GM18861 (cell line): ENCODE data around the gene RASA4.
"Not testable (repeated sequence)": the region's sequence is repeated elsewhere in the genome, so short reads cannot be mapped to it uniquely, and the experiment has no call there.

Experiments used
- ATAC-seq: cut with Tn5 transposase; IDR thresholded peaks from one replicate; pipeline ENCODE4 v1.9.1; 2021; ENCODE audit not compliant: unreplicated experiment

The RASA4 gene

DNA sequence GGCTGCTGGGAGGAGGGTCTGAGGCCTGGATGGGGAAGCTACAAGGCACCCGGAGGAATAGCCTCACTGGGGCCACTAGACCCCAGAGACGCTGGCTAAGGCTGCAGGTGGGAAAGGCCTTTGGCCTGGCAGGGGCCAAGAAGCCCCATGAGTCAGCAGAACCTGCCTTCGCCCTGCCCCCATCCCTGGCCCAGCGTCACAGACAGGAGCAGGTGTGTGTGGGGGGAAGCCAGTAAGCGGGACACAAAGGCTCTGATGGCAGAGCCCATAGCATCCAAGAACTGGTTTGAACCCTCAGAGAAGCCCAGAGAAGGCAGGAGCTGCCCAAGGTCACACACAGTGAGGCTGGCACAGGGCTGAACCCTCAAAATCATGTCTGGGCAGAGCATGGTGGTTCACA, 9.7 kb downstream of the RASA4 start:
- ATAC-seq = not testable (repeated sequence)

DNA sequence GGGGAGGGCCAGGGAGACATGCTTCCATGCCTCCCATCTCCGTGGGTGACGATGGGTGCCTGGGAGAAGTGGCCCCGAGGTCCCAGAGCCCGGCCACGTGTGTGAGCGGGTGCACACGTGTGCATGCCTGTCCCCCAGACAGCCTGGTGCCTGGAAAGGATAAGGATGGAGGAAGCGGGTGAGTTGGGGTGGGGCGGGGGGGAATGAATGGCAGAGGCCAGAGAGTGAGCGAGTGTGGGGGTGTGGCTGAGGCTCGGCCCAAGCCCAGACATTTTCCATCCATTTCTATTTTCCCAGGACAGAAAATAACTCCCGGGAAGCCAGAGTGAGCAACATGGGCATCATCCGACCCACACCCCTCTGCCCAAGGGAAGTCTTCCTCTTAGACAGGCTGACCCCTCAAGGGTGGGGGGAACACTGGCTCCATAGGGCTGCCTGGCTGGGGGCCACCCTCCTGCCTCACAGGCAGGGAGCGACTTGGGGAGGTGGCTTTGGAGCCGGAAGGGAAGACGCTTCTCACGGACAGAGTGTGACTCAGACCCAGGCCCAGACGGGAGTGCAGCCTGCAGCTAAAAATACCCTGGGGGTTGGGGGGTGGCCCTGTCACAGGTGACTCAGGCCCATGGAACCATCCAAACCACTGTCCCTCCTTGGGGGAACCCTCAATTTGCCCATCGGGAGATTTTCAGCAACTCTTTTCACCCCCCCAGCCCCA, 12.0 kb downstream of the RASA4 start:
- not testable (repeated sequence) for ATAC-seq

DNA sequence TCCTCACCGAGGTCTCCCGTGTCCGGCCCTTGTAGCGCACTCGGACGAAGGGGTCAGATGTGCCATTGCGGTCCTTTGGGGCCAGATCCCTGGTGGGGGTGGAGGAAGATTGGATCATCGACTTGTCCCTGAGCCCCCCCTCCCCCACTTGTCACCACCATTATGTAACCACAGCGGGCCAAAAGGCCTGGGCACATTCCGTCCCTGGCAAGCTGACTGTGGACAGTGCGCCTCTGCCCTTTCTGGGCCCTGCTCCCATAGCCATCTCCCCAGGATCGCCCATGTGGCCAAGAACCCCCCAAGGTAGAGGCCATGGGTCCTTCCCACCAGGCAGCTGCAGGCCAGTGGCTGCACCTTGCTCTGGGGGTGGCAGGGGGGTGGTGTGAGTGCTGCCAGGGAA, 14.2 kb downstream of the RASA4 start:
- ATAC-seq = not testable (repeated sequence)

DNA sequence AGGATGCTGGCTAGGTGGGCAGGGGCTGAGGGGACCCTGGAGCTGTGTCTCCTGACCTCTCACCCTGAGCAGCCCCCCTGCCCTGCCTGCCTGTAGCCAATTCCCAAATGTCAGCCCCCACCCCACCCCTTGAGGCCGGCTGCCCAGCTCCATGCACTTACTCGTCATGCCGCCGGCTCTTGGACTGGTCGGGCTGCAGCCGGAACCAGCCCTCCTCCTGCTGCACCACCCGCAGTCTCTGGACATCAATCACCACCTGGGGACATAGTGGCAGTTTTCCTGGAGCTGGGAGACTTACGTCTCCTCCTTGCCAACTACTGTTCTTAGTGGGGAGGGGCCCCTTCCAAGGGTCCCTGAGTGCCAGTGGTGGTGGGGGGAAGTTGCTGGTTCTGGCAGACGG, 16.9 kb downstream of the RASA4 start:
- ATAC-seq = not testable (repeated sequence)

DNA sequence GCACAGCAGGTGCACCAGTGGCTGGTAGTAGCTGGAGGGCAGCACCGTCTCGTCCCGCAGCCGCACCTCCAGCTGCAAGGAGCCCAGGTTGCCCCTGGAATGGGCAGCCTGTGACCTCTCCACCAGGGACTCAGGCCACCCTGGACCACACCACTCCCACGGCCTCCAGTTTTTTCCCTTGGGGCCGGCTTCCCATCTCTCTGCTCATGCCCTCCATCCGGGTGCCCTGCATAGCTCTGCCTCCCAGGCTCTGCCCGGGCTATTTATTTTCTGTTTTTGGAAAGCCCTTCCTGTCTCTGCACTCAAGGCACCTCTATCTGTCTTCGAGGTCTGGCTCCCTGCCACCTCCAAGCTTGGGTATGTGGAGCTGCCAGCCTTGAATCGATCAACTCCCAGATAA, 20.5 kb downstream of the RASA4 start:
- not testable (repeated sequence) for ATAC-seq

DNA sequence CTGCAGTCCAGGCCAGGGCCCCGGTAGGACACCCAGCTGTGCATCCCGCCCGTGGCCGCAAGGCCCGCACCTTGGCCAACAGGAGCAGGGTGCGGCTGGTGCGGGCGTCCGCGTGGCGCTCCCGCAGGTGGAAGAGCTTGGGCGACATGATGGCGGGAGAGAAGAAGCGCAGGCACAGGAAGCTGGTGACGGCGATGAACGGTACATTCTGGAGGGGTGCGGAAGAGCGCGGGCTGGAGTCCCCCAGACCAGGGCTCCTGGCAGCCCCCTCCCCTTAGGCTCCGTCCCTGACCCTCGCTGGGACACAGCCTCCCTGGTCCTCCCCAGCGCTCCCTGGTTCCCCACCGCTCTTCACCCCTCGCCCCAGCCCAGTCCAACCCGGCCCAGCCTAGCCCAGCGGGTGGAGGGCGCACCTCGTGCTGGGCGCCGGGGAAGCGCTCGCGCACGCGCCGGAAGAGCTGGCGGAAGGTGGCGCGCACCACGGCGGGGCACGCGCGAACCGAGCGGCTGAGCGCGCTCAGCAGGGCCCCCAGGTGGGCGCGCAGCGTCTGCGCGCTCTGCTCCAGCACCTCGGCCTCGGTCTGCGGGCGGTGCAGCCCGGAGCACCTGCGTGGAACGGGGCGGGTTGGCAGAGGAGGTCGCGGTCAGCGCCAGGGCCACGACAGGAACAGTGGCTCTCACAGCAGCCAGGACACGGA, 22.8 kb downstream of the RASA4 start:
- peak; percentile 75 for ATAC-seq

DNA sequence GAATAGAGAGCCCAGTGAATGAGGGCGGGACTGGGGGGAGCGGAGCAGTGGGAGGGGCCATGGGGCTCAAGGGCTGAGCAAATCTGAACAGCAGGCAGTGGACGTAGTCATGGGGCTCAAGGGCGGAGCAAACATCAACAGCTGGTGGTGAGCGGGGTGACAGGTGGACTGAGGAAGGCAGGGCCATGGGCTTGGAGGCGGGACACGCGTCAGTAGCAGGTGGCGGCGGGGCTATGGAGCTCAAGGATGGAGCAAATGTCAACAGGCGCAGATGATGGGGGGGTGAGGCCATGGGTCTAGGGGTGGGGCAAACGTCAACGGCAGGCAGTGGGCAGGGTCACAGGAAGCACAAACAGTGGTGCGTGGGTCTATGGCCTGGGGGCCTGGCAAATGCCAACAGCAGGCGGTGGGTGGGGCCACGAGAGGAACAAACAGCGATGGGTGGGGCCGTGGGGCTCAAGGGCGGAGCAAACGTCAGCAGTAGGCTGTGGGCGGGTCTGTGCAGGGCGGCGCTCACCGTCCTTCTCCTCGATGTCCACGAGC, 24.0 kb downstream of the RASA4 start:
- peak; percentile 26 for ATAC-seq

DNA sequence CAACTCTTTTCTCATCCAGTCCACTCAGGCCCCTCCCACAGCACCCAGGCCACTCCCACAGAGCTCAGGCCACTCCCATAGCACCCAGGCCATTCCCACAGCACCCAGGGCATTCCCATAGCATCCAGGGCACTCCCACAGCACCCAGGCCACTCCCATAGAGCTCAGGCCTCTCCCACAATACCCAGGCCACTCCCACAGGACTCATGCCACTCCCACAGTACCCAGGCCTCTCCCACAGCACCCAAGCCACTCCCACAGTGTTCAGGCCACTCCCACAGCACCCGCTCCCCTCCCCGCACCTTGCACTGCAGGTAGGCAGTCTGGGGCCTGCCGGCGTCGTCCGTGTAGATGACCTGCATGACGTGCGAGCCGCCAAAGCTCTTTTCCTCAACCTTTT, 26.7 kb downstream of the RASA4 start:
- peak; percentile 37 for ATAC-seq

DNA sequence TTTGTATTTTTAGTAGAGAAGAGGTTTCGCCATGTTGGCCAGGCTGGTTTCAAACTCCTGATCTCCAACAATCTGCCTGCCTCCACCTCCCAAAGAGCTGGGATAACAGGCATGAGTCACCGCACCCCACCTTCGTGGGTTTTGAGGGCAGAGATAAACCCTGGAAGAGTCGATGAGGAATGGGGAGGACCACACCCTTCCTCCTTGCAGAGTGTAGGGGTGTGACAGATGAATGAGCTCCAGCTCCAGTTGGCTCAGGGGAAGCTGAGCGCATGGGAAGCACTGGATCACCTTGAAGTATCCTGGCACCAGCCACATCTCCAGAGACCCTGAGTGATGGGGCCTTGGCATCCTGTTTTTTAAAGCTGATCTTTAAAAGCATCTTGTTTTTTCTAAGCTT, 33.1 kb downstream of the RASA4 start:
- not testable (repeated sequence) for ATAC-seq

DNA sequence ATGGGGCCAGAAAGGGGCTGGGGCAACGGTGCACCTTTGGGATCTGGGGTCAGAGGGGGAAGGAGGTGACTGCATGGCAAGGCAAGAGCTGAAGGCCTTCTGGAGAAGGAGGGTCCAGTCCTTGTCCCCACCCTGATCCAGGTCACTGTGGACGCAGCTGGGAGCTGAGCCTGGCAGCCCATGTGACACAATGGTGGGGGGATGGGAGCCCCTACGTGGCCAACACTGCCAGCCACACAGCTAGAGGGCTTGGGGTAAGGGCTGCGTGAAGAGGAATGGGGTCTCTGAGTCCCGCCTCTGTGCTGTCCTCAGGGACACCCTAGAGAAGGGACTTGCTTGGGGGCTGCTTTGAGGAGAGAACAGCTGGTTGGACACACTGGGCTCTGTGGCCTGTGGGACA, 34.8 kb downstream of the RASA4 start:
- ATAC-seq = not testable (repeated sequence)

DNA sequence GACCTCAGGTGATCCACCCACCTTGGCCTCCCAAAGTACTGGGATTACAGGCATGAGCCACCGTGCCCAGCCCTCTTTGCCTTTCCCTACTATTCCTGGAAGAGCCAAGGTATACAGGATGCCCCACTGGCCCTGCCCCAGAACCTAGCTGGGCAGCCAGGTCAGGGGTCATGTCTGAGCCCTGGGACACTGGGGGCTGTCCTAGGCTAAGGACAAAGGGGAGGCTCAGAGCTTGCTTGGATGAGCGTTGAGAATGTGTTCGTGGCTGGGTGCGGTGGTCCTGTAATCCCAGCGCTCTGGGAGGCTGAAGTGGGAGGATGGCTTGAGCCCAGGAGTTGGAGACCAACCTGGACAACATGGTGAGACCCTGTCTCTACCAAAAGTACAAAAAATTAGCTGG, 38.1 kb downstream of the RASA4 start:
- ATAC-seq = not testable (repeated sequence)

DNA sequence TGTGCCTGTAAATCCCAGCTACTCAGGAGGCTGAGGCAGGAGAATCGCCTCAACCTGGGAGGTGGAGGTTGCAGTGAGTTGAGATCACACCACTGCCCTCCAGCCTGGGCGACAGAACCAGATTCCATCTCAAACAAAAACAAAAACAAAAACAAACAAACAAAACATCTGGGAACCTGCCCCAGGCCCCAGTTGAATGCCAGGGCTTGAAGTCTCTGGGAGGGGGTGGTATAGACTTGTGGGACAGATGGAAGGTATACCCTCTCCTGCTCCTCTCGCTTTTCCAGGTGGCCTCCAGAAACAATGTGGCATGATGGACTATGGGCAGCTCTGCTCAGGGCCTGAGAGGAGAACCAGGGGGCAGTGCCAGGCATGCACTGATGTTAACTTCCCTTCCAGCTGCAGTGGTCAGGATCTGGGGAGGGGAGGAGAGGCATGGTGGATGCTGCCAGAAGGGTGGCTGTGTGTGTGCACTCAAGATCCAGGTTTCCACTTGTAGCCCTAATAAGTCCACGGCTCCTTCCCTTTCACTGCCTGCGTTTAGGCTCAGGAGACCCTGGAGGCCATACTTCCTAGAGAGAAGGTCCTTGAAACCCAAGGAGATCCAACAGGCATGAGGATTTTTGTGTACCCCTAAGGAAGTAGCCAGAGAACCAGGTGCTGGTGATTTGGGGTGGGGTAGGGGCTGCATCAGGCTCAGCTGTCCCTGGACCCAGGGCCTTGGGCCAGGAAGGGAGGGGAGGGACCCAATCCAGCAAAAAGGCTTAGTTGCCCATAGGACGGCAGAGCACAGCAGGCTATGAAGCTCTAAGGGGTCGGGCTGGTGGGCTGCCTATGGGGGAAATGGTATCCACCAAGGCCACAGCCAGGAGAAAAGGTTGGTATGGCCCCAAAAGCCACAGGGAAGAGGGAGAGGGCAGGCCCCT, 39.0 kb downstream of the RASA4 start:
- ATAC-seq = not testable (repeated sequence)

DNA sequence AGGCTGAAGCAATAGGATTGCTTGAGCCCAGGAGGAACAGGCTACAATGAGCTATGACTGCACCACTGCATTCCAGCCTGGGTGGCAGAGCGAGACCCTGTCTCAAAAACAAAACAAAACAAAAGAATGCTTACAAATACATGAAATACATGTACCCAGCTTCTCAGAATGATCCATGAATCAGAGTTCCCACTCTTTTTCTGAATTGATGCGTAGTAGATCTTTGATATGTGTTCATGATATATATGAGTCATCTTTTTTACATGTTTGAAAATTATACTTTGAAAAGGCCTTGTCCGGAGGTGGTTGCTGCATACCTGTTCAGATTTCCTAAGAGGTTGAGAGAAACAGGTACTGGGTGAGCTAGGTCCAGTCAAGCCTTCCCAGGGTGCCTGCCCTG, 40.2 kb downstream of the RASA4 start:
- ATAC-seq = not testable (repeated sequence)

DNA sequence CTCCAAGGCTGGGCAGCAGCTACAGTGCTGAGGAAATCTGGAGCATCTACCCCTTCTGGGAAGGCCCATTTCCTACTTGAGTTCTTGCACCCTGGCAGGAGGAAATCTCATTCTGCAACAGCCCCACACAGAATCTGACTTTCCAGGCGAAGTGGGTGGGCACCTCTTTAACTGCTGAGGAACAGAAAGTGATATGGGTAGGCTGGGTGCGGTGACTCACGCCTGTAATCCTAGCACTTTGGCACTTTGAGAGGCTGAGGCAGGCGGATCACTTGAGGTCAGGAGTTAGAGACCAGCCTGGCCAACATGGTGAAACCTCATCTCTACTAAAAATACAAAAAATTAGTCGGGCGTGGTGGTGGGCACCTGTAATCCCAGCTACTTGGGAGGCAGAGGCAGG, 41.9 kb downstream of the RASA4 start:
- ATAC-seq = not testable (repeated sequence)

DNA sequence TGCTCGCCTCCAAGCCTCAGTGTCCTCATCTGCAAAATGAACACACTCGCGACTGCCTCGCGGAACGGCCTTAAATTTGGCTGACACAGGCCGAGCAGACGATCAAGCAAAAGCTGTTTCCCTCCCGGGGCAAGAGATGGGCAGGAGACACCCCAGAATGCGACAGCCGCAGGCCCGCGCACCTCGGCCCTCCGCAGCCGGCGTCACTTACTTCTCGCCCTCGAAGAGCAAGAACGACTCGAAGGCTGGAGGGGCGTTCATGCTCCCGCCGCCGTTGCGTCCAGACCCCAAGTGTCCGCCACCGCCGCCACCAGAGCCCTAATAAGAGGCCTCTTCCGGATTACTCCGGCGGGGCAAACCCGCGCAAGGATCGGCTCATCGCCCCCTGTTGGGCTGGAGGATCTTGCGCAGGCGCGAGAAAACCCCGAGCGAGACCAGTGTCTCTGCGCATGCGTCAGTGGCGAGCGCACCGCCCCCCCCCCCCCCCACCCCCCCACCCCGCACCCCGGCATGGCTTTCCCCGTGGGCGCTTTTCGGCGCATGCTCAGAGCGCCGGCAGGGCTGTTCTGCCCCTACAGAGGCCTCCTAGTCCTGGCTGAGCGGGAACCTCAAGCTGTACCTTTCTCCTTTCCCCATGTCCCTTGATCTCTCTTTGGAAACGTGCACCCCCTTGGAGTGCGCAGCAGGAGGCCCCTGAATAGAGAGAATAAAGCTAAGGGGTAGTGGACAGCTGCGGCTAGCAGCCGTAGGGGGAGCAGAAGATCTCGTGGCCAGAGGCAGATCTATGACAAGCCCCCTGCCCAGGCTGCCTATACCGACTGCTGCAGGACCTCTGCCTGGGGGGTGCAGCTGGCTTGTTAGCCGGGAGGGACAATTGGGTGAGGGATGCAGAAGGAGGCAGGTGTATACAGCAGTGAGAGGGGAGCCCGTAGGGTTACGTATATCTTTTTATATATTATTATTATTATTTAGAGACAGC, 44.0 kb downstream of the RASA4 start, which contains the start of gene POLR2J3:
Gene POLR2J3, minus strand, starts transcription at position 323 of the 979 bp plus-strand sequence. Its CDS starts 62 bp downstream, at position 261.
- peak; percentile 92 for ATAC-seq

DNA sequence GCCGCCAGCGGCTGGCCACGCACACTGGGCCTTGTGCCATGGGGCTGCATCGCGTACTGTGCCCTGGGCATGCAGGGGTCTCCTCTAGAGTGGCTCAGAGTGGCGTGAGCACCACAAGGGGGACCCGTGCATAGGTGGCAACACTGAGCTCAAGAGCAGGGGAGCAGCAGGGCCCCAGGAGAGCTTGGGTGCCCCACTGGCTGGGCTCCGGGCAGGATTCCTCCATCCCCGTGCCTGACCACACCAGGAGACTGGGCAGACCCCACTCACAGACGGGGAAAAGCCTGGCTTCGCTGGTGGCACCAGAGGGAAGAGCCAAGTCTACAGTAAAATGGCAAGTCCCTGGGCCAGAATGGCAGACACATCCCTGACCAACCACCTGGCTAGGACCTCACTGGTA, 47.9 kb downstream of the RASA4 start:
- not testable (repeated sequence) for ATAC-seq

DNA sequence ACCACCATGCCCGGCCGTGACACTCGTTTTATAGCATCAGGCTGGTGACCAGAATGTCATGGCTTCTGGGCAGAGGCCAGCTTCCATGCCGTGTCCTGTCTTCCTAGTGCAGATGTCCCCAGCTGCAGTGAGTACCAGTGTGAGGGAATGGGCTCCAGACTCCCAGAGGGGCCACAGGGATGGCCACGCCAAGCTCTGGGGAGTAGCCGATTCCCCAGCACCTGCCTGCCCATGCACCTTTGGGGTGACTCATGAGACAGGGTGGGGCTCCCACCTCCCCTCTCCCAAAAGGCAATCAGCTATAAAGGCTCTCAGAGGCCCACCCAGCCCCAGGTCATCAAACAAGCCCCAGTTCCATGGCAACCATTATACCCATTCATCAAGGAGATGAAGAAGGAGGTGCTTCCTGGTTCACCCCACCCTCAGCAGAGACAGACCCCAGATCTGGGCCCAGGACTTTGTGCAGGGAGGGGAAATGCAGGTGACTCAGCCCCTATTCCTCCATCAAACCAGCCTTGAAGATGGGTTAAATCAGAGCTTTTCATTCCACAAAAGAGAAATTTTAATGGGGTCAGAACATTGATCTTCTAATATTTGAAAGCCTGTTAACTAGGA, 65.6 kb downstream of the RASA4 start, which contains the start of gene SPDYE2:
Gene SPDYE2, plus strand, starts transcription at position 419 of the 615 bp plus-strand sequence. CDS start 2,030 bp downstream, outside the sequence.
- ATAC-seq = not testable (repeated sequence)

DNA sequence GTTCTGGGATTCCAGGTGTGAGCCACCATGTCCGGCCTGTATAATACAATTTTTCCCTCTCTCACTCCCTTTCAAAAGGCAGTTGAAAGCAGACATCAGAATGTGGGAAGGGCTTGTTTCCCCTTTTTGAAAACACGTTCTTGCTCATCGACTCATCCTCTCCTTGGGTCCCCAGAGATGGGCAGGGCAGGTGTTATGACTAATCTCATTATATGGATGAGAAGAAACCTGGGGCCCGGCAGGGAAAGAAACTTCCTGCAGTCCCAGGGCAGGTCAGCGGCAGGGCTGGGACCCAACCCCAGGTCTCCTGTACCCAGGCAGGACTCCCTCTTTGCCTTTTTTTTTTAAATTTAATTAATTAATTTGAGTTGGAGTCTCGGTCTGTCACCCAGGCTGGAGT, 70.2 kb downstream of the RASA4 start:
- peak; percentile 75 for ATAC-seq

DNA sequence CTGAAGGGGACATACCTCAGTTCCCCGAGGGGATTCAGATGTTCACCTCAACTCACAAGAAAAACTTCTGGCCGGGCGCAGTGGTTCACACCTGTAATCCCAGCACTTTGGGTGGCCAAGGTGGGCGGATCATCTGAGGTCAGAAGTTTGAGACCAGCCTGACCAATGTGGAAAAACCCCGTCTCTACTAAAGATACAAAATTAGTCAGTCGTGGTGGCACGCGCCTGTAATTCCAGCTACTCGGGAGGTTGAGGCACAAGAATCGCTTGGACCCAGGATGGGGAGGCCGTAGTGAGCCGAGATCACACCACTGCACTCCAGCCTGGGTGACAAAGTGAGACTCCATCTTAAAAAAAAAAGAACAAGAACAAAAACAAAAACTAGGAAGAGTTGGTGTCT, 71.3 kb downstream of the RASA4 start:
- ATAC-seq = not testable (repeated sequence)
